ENCODE results near the gene EP300.

DNA sequence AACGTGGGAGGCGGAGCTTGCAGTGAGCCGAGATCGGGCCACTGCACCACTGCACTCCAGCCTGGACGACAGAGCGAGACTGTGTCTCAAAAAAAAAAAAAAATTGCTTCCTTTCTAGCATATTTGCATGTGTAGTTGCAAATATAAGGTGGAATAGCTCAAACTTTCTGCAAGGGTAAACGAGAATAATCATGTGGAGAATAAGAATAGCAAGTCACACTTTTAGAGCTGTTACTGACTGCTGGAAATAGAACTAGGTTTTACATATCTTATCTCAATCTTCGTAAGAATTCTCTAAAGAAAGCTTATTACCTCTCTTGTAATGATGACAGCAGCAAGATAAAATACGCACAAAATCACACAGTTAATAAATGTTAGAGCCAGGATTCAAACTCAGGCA lies 114.3 kb downstream of the EP300 start:
- TF ChIP-seq, protein P1, sequence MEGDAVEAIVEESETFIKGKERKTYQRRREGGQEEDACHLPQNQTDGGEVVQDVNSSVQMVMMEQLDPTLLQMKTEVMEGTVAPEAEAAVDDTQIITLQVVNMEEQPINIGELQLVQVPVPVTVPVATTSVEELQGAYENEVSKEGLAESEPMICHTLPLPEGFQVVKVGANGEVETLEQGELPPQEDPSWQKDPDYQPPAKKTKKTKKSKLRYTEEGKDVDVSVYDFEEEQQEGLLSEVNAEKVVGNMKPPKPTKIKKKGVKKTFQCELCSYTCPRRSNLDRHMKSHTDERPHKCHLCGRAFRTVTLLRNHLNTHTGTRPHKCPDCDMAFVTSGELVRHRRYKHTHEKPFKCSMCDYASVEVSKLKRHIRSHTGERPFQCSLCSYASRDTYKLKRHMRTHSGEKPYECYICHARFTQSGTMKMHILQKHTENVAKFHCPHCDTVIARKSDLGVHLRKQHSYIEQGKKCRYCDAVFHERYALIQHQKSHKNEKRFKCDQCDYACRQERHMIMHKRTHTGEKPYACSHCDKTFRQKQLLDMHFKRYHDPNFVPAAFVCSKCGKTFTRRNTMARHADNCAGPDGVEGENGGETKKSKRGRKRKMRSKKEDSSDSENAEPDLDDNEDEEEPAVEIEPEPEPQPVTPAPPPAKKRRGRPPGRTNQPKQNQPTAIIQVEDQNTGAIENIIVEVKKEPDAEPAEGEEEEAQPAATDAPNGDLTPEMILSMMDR (conservative IDR thresholded peaks at IDR 0.05; ENCODE audit: low read depth, low read length), result no peak
- no peak for TF ChIP-seq EZH2 (IDR thresholded peaks at IDR 0.05; ENCODE audit: low read length, unreplicated experiment)
- TF ChIP-seq EZH2phosphoT487 (IDR thresholded peaks at IDR 0.05; ENCODE audit: borderline replicate concordance, low read length), result no peak
